CMK (cell line): ENCODE data around the gene FAM163B.
"Not testable (repeated sequence)": the region's sequence is repeated elsewhere in the genome, so short reads cannot be mapped to it uniquely, and the experiment has no call there.

Experiments used
- DNase-seq: peaks from one replicate; pipeline ENCODE4 v3.0.0-alpha.2; 2010; ENCODE audit warnings: low read depth

Gene FAM163B

DNA sequence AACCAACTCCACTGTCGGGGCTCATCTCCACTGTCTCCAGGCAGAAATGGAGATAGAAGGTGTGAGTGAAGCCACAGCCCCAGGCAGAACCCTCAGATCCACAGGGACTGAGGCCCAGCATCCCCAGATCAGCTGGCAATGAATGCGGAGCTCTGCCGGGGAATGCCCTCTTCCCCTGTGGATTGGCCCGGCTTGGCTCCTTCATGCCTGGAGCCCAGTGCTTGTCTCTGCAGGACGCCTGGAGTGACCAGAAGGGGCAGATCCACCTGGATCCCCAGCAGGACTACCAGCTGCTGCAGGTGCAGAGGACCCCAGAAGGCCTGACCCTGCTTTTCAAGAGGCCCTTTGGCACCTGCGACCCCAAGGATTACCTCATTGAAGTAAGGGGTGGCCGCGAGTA, 30.4 kb upstream of the FAM163B start:
- no peak for DNase-seq

DNA sequence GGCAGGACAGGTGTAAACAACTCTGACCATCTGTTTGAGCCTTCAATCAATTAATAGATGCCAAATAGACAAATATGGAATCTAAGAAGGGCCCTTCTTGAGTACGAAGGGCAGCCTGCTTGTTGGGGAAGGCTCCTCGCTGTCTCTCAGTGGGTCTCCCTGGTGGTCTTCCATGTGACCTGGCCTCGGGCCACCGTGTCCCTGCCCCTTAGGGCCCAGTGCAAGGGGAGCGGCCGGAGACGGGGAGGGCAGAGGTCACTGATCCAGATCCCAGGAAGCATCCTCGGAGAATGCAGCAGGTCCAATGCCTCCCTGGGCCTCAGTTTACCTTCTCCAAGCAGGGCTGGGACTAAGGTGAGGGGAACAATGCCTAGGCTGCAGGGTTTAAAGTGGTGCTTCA, 29.5 kb upstream of the FAM163B start:
- DNase-seq, result no peak

DNA sequence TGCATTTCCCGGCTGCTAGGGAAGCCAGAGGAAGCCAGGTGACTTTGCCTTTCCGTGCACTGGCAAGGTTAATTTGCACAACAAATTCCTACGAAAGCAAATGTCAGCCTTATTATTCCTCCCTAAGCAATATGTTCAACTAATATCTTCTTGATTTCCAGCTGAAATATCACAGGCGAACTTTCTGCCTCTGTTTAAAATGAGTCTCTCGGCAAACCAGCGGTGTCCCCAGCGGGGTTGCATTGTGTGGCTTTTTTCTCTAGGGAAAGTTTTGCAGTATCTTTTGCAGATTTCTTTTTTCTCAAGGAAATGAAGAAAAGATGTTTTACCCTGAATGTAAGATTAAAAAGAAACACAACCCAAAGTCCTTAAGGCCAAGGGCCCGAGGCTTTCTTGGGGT, 28.9 kb upstream of the FAM163B start:
- no peak for DNase-seq

DNA sequence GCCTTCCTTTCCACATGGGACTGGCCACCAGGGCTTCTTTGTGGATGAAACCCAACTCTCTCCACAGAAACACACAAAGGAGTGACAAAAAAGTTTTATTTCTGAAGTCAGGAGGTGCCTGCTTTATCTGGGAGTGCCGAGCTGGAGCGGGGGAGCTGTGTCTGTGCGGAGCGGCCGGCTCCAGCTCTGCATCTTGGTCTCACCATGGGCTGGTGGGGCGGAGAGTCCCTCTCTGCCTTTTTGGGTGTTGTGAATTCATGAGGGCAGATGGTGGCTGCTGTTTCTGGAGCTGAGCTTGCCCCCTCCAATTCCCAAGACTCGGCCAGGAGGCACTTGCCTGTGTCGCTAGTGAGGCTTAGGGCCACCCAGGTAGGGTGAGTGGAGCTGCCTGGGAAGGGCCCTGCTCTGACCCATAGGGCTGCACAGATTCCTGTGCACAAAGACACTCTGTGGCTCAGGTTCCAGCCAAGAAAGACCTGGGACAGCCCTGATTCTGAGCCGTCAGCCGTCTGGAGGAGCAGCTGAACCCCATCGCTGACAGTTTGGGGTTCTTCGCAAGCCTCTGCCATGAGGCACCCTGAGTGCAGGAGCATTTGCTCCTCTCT, 28.4 kb upstream of the FAM163B start:
- DNase-seq, result no peak

DNA sequence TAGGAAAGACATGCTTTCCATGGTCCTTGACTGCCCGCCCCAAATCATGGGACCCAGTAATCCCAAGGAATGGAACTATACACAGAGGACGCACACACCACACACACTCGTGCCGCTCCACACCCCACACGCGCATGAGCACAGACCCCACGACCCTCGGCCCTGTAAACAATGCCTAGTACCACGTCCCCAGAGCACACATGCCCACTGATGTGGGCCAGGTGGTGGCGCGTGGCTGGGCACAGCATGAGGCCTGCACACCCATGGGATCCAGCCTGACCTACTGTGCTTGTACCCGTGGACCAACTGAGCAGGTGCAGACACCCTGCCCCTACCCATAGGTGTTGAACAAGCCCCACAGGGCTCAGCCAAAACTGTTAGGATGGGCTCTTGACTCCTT, 27.7 kb upstream of the FAM163B start:
- no peak for DNase-seq

DNA sequence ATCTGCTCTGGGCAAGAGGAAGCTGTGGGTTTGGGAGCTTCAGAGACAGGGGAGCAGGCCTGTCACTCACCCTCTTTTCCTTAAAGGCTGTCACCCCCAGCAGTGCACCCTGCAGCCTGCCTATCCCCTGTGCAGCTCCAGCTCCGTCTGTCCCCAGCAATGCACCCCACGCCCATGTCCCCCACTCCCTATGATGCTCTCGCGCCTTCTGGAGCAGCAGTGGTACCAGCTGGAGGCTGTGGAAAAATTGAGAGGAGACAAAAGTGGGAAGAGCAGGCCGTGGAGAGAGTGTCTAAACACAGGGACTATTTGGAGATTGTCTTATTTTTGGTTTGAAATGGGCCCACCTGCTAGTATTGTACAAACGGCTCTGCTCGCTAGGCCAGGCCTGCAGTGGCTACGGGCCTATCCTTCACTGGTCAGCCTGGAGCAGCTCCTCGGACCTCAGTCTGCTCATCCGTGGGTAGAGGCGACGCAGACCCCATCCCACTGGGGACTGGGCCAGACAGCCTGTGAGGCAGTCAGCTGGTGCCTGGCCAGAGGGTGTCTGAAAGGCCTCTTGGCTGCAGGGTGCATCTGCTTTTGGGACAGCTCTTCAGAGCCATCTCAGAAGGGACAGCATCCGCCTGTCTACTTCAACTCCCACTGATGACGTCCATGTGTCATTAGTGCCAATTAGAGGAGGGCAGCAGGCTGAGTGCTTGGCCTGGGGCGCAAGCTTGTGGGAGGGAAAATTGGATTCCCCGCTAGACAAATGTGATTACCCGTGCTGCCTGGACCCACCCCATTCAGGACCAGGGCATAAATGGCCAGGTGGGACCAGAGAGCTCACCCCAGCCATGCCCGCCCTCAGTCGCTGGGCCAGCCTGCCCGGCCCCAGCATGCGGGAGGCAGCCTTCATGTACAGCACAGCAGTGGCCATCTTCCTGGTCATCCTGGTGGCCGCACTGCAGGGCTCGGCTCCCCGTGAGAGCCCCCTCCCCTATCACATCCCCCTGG, 26.6 kb upstream of the FAM163B start, which contains the start of gene DBH:
TSS of gene DBH (plus strand) at position 831 of the 999 bp plus-strand sequence. CDS start at position 840, 9 bp downstream.
- DNase-seq, result no peak

DNA sequence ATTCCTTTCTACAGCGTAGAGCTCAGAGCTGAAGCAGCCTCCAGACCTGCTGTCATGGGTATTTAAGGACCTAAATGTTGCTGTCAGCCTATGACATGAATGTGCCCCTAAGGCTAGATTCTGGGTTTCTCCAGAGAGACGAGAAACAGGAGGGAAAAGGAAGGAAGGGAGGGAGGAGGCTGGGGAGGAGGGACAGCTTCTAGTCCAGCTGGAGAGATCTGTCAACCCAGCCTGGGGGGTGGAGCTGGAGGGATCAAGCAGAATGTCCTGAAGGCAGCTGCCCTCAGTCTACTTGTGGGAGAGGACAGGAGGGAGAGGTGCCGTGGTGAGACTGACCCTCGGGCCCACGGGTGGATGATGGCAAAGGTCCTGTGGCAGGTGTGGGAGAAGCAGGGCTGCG, 25.9 kb upstream of the FAM163B start:
- no peak for DNase-seq

DNA sequence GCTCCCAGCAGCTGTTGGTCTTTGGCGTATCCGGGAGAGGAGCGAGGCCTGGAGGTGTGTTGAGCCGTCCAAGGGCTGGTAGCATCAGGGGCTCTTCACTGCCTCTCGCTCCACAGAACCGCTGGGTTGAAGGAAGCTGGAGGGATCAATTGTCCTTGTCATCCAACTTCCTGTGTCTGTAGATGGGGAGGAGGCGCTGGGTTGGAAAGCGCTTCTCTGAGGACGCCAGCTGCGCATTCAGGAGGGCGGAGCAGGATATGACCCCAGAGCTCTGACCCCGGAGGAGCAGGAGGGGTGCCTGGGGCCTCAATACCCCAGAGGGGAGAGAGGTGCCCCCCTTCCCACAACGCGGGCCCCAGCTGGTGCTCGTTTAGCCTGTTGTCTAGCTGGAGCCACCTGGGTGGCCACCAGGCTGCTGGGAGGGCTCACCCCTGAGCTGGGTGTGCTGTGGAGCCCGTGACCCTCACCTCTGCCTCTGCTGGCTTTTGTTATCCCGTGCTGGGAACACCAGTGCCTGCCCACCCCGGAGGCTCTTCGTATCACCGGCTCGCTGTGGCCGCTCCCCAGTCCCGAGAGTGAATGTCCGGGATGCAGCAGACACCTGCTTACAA, 25.0 kb upstream of the FAM163B start:
- DNase-seq, result no peak

DNA sequence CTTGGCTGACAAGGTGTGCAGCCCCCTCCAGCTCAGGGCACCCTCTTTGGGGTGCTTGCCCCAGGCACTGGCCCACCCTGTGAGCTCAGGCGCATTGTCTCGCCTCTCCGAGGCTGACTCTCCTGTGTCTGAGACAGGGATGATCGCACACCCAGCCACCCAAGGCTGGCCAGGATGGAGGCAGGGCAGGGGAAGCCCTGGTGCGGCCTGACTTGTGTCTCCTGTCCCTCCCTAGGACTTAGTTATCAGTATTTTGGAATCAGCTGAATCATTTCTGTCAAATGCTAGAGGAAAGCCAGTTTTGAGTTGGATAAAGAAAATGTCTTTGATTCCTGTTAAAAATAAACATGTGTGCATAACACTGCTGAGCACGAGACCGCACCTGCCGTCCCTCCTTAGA, 24.5 kb upstream of the FAM163B start:
- no peak for DNase-seq

DNA sequence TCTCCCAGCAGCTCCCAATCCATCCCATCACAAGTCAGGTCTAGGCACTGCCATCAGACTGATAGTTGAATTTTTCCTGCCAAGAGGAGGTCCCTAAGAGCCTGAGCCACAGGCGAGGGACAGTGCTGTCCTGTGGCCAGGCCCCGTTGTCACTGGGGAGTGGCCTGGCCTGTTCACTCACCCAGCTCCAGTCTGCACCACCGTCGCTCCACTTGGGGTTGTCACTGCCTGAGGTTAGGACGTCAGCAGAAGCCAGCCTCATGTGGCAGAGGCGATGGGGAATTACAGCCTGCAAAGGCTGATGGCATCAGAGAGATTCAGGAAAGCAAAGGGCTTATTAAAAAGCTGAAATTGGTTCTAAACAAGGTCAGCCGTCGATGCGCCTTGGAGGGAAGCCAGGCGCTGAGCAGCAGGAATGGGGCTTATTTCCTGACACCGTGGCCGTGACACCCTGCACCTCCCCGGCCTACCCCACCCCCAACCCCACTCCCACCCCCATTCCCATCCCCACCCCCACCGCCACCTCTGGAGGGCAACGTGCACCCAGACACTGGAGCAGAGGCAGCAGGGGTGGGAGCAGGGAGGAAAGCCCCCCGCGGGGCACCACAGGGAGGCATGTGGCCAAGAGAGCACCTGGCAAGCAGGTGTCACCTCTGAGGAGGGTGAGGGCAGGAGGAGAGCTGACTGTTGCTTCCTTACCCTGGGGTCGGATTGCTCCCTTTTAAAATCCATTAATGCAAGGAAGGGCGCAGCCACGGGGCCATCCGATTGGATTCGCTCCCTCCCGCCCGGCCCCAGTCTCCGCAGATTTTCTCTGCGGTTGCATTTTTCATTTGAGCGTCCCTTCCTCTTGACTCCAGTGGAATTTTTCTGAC, 23.9 kb upstream of the FAM163B start:
- DNase-seq, result no peak

DNA sequence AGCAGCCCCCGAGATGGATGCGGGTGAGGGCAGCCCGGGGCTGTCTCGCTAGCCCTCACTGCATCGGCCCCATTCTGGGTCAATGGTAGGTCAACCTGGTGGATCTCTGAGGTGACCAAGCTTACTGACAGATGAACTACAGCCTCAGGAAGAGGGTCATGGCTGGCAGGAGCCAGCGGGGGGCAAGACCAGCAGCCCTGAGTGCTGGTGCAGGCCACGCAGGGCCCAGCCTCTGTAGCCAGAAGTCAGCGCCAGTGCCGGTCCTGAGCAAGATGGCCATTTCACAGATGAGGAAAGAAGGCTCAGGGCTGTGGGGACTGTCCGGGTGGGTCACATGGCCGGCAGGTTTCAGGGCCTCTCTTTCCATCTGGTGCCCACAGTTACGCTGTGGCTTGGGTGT, 21.9 kb upstream of the FAM163B start:
- no peak for DNase-seq

DNA sequence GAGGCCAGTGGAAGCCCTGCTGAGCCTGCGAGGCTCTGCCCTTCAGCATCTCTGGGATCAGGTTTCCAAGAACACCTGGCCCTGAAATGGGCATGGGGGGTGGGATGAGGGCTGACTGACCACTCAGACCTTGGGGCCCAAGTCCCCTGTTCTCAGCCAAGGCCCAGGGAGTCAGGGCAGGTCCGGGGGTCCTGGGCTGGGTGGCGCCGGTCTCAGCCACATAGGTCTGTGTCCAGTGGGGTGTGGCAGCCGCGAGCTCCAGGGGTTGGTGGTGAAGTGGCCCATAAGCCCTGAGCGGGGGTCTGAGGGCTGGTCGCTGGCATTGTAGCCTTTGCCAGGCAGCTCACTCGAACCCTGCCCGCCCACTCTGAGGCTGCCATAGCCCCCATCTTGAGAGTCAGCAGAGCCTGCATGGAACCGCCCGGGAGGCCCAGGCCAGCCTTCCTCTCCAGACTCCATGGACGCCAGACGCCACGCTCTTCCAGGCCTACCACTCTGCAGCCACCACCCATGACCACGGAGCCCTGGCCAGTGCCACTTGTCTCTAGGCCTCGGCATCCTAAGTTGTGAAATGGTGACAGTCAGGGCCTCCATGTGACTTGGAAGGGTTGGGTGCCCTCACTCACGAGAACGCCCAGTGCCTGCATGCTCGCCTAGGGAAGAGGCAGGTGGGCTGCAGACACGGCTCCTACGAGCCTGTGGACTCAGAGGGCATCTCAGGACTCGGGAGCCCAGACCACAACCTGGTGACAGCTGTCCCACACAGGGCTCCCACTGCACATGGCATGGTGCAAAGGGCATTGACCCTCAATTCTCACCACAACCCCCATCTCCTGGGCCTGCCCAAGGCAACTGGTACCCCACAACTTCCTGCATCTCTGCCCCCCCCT, 20.3 kb upstream of the FAM163B start:
- DNase-seq, result no peak

DNA sequence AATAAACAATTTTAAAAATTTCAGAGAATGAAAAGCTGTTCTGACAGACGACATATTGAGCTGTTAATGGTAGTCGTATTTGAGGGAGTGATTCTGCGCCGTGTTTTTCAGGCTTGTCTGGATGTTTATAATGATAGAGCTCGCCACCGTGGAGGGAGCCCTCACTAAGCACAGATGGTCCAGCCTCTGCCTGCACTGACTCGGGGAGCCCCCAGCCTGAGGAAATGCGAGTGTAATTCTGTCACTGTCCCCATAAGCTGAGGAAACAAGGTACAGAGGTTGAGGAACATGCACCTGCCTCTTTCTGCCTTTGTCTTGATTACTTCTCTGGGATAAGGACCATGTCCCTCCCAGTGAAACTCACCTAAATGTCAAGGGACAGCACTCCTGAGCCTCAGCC, 19.6 kb upstream of the FAM163B start:
- no peak for DNase-seq

DNA sequence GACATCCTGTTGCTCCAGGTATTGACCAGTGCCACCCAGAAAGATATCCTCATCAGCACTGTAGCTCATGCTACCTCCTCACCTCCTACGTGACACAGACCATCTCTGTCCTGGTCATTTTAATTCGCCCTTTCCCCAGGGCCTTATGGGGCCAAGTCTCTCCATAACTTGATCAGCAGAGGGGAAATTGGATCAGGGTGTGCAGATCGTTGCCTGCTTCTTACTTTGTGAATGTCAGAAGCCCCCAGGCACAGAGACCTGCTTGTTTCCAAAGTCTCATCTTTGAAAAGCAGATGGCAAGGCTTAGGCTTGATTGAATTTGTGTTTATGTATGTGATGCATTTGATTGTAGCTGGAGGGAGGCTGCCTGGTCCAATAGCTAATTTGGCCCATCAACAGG, 18.2 kb upstream of the FAM163B start:
- DNase-seq, result no peak

DNA sequence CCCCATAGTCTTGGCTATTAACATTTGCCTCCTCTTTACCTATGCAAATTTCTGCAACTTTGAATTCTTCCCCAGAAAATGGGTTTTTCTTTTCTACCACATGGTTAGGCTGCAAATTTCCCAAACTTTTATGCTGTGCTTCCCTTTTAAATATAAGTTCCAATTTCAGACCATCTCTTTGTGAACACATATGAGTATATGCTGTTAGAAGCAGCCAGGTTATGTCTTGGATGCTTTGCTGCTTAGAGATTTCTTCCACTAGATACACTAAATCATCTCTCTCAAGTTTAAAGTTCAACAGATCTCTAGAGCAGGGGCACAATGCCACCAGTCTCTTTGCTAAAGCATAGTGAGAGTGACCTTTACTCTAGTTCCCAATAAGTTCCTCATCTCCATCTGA, 16.8 kb upstream of the FAM163B start:
- not testable (repeated sequence) for DNase-seq

DNA sequence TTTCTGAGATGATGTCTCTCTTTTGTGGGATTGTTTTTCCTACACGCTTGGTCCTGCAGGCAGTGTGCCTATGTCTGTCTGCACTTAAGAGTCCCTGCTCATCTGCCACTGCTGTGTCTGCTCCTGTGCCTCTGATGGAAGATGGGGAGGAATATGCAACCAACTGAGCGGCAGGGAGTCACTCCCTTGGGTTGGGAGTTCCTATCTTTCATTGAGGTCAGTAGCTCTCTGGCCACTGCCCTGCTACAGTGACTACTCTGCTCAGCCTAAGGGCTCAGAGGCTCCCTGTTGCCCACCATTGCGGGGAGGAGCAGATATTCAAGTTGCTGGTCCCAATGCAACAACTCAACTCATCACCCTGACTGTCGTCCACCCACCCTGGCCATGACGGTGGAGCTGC, 13.4 kb upstream of the FAM163B start:
- DNase-seq, result no peak

DNA sequence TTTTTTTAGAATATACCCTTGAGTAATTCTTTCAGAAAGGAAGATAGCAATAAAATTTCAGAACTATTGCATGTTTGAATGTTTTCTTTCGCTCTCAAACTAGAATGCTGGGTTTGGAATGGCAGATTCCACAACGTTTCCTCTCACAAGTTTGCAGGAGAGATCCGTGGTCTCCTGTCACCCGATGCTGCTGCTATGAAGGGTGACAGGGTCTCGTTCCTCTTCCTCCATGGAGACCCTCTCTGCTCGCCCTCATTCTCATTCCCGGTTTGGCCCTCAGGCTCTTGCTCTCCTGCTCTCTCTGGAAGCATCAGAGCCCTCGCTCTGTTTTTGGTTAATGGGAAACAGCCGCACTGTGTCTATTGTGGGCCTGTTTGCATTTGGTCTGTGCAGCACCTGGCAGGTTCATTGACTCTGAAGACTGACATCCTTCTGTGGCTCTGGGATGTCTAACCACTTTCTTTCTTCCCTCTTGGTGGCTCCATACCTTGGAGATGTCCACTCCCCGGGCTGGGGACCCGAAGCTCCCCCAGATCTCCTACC, 12.6 kb upstream of the FAM163B start:
- DNase-seq, result no peak

DNA sequence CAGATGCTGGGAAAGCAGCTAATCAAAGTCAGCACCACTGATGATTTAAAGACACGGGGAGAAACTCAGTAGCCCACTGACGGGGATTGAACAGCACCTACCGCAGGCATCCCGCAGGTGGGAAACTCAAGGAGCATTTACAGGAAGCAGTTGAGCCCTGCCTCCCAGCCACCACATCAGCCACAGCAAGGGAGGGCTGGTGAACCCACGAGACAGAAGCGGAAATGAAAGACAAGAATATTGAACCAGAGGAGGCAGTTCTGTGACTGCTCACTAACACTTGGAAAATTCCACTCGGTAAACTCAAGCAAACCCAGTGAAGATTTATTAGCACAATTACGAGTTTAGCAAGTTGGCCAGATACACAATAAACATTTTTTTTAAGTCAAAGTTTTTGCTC, 10.6 kb upstream of the FAM163B start:
- DNase-seq, result no peak

DNA sequence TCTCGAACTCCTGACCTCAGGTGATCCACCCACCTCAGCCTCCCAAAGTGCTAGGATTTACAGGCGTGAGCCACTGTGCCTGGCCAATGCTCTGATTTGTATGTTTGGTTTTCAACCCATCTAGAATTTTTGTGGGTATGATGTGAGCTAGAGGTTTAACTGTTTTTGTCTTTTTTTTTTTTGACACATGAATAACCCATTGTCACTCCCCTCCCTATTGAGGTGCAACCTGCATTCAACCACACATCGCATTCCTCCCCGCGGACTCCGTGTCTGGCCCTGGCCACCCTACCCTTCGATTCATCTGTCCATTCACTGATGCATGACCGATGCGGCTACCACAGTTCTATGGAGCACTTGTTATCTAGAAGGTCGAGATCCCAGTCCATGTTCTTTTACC, 9.5 kb upstream of the FAM163B start:
- DNase-seq, result no peak

DNA sequence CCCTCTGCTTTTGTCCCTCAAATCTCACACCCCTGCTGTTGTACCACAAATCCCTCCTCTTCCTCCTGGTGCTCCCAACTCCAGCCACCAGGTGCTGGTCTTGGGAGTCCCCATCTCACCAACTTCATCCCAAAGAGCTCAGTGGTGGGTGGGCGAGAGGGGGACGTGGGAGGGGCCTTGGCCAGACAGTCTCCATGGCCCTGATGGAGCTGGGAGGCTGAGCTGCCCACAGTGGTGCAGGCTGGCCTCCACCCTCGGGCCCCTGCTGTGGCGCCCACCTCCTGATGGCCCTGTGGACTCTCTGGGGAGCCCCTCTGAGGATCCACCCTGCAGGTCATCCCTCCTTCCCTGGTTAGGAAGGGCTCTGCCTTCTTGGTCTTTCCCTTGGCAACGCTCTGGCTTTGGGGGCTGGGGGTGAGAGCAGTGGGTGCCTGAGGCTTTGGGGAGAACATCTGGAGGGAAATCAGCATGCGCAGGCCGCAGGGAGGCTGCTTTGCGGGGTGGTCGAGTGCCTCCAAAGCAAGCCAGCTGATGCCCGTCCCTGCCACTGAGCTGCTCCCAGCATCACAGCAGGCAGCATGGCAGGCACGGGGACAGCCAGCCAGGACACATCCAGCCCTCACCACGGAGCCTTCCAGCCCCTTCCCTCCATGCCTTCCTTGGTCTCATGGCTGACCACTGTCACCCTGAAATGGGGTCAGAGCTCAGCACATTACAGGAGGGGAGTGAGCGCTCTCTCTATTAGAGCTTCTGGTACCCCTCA, 7.6 kb upstream of the FAM163B start:
- DNase-seq, result no peak
